GM12892 (cell line): ENCODE data around the gene DISP2.

Source experiments
- POLR2A ChIP-seq: IDR thresholded peaks from 2 replicates; pipeline ENCODE4 v1.6.1; 2011; ENCODE audit warnings: low read depth, low read length, control low read depth
- POLR2AphosphoS5 ChIP-seq: IDR thresholded peaks from 2 replicates; pipeline ENCODE4 v1.6.1; 2011; ENCODE audit warnings: low read depth, low read length, control low read depth
- TAF1 ChIP-seq: IDR thresholded peaks from 2 replicates; pipeline ENCODE4 v1.6.1; 2011; ENCODE audit warnings: low read depth, mild to moderate bottlenecking, control low read depth, low read length, borderline replicate concordance

DNA sequence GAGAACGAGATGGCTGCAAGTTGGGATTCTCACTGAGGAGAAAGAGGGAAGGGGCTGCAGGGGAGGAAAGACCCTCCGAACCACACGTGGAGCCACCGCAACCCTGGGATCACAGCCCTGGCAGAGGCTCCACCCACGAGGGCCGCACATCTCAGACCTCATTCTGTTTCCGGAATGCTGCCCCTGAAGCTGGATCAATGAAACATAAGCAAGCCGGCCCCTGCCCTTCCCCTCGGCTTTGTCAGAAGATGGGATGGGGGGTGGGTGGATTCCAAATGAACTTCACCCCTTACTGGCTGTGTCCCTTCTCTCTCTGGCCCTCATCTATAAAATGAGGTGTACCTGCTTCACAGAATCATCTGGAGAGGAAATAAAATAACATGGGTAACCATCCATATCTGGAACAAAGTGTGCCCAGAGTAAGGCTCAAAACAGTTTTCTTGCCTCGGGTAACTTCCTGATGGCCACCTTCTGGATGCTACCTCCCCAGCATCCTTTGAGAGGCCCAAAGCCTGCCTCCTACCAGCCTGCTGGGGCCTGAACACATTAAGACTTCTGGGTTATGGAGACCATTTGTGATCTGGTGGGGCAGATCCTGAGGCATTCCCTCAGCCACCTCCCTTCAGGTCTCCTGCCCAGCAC lies 12.7 kb upstream of the DISP2 start:
- TF ChIP-seq POLR2A = no peak
- TF ChIP-seq TAF1 = no peak
- TF ChIP-seq POLR2AphosphoS5 = no peak
